Liver (tissue), 9 donors: ENCODE results near the gene BCR. TPM values are rescaled to one million over a fixed set of nuclear protein-coding genes. Genes with fewer than 3 reads are reported as not detected.
"Not testable (repeated sequence)": the region's sequence is repeated elsewhere in the genome, so short reads cannot be mapped to it uniquely, and the experiment has no call there.

Experiments used
- DNase-seq: peaks from one replicate; pipeline ENCODE4 v3.0.0-alpha.2; 2017; ENCODE audit warnings: low spot score
- H3K27ac ChIP-seq, 2 donors: one replicate each; pipeline ENCODE4 v1.7.0; 2013; ENCODE audit warnings: inconsistent platforms in 2 of 2, low read length in 2 of 2, control low read depth in 1 of 2, low read depth in 1 of 2, mild to moderate bottlenecking in 1 of 2
- H3K27me3 ChIP-seq, 4 donors: one replicate each; pipeline versions ENCODE4 v1.6.1 to v1.7.0; 2013; ENCODE audit warnings: low read length in 3 of 4, inconsistent platforms in 1 of 4, mild to moderate bottlenecking in 1 of 4, moderate library complexity in 1 of 4; ENCODE audit not compliant: control insufficient read depth in 4 of 4, insufficient read depth in 4 of 4
- H3K36me3 ChIP-seq, 4 donors: one replicate each; pipeline versions ENCODE4 v1.6.1 to v1.7.0; 2013; ENCODE audit warnings: low read length in 3 of 4, mild to moderate bottlenecking in 3 of 4, low read depth in 1 of 4, moderate library complexity in 1 of 4; ENCODE audit not compliant: control insufficient read depth in 4 of 4, insufficient read depth in 3 of 4
- H3K4me1 ChIP-seq, 4 donors: one replicate each; pipeline versions ENCODE4 v1.6.1 to v1.7.0; 2013; ENCODE audit warnings: low read length in 3 of 4, mild to moderate bottlenecking in 3 of 4, moderate library complexity in 1 of 4; ENCODE audit not compliant: control insufficient read depth in 4 of 4, insufficient read depth in 4 of 4
- H3K4me3 ChIP-seq, 3 donors: one replicate each; pipeline versions ENCODE4 v1.6.1 to v1.7.0; 2013; ENCODE audit warnings: low read length in 3 of 3, control low read depth in 1 of 3, low read depth in 1 of 3, mild to moderate bottlenecking in 1 of 3
- H3K9ac ChIP-seq, 2 donors: one replicate each; pipeline ENCODE4 v1.7.0; 2013; ENCODE audit warnings: low read length in 2 of 2, mild to moderate bottlenecking in 2 of 2, moderate library complexity in 2 of 2, control low read depth in 1 of 2, low read depth in 1 of 2
- H3K9me3 ChIP-seq, 4 donors: one replicate each; pipeline versions ENCODE4 v1.6.1 to v1.7.0; 2013; ENCODE audit warnings: low read length in 3 of 4; ENCODE audit not compliant: control insufficient read depth in 4 of 4
- EGR1 ChIP-seq, 2 donors: IDR thresholded peaks; 2 replicates each; pipeline ENCODE4 v1.6.1; 2016 to 2018; ENCODE audit warnings: antibody characterized with exemption in 2 of 2, low read depth in 2 of 2
- FOXA1 ChIP-seq: IDR thresholded peaks from 2 replicates; pipeline ENCODE4 v1.6.1; 2016; ENCODE audit warnings: antibody characterized with exemption
- FOXA2 ChIP-seq: IDR thresholded peaks from 2 replicates; pipeline ENCODE4 v1.6.1; 2016; ENCODE audit warnings: antibody characterized with exemption
- GABPA ChIP-seq, 2 donors: IDR thresholded peaks in 1 of 2; conservative IDR thresholded peaks in 1 of 2; 2 replicates each; pipeline ENCODE4 v1.6.1; 2016; ENCODE audit warnings: antibody characterized with exemption in 2 of 2, mild to moderate bottlenecking in 1 of 2, moderate library complexity in 1 of 2
- HNF4A ChIP-seq, 2 donors: conservative IDR thresholded peaks; 2 replicates each; pipeline ENCODE4 v1.6.1; 2016; ENCODE audit warnings: antibody characterized with exemption in 2 of 2, mild to moderate bottlenecking in 2 of 2
- HNF4G ChIP-seq: IDR thresholded peaks from 2 replicates; pipeline ENCODE4 v1.6.1; 2016; ENCODE audit warnings: antibody characterized with exemption
- NR2F2 ChIP-seq: IDR thresholded peaks from 2 replicates; pipeline ENCODE4 v1.6.1; 2016; ENCODE audit warnings: antibody characterized with exemption
- REST ChIP-seq: IDR thresholded peaks from 2 replicates; pipeline ENCODE4 v1.6.1; 2016; ENCODE audit warnings: antibody characterized with exemption, mild to moderate bottlenecking
- RXRA ChIP-seq, 2 donors: IDR thresholded peaks; 2 replicates each; pipeline ENCODE4 v1.6.1; 2017 to 2018; ENCODE audit warnings: antibody characterized with exemption in 2 of 2, mild to moderate bottlenecking in 1 of 2
- SP1 ChIP-seq: IDR thresholded peaks from 2 replicates; pipeline ENCODE4 v1.6.1; 2018; ENCODE audit warnings: antibody characterized with exemption, mild to moderate bottlenecking
- TAF1 ChIP-seq: conservative IDR thresholded peaks from 2 replicates; pipeline ENCODE4 v1.6.1; 2016; ENCODE audit warnings: antibody characterized with exemption, mild to moderate bottlenecking
- ZBTB33 ChIP-seq: IDR thresholded peaks from 2 replicates; pipeline ENCODE4 v1.6.1; 2016; ENCODE audit warnings: antibody characterized with exemption
- WGBS: extraction: QIAGEN DNeasy Blood & Tissue Kit; methylation state at CpG from one replicate; pipeline ENCODE4 v1.1.7; 2013; 5-methylcytosine and 5-hydroxymethylcytosine counted together
- polyA plus RNA-seq, 2 donors: library from polyadenylated mRNA; stranded (reverse) in 1 of 2; unstranded in 1 of 2; fragments of 200-250 nt in 1 of 2; fragments of >200 nt in 1 of 2; fragmentation: Nextera tagmentation in 1 of 2; extraction: Ambion mirVana in 1 of 2; gene quantifications; one replicate each; pipeline versions ENCODE4 v1.2.1 to v1.2.3, GENCODE V29; 2013 to 2015
- total RNA-seq, 2 donors: library from RNA; depleted of rRNA; stranded (reverse); fragments of >200 nt; gene quantifications; one replicate each; pipeline ENCODE4 v1.2.3, GENCODE V29; 2014
- TF ChIP-seq, protein P1 (sequence below): IDR thresholded peaks from 2 replicates; pipeline ENCODE4 v1.6.1; 2016; ENCODE audit warnings: antibody characterized with exemption
- donor health status: healthy.
- donor health status: healthy.
- donor health status: healthy.
- donor health status: healthy.
- donor health status: healthy.

The BCR gene
- total and polyA plus RNA-seq, 4 donors: 7.4 to 35.6 (median 18.3) TPM

DNA sequence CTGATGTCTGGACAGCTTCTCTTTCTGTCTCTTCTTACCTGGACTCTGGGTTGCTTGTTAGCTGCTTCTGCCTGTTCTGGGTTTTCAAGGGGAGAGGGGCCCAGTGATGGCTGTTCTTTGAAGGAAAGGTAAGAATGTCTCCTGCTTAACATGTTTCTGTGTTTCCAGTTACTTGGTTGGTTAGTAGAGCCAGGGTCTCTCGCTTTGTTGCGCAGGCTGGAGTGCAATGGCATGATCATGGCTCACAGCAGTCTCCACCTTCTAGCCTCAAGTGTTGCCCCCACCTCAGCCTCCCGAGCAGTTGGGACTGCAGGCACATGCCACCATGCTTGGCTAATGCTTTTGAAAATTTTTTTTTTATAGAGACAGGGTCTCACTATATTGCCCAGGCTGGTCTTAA, 126.6 kb downstream of the BCR start:
- H3K4me1 ChIP-seq: no peaks in the 10 kb centered on the region
- peak overlapping the region in 1 of 2 donors; percentile 70 for H3K27ac ChIP-seq
- DNase-seq: no peak
- no peak overlapping the region for H3K9ac ChIP-seq
- TF ChIP-seq GABPA (IDR thresholded peaks at IDR 0.05 in 1 of 2, conservative IDR thresholded peaks at IDR 0.05 in 1 of 2): no peak
- TF ChIP-seq RXRA (IDR thresholded peaks at IDR 0.05): no peak
- TF ChIP-seq FOXA2: no peak
- no peak for TF ChIP-seq HNF4A (conservative IDR thresholded peaks at IDR 0.05)
- no peak for TF ChIP-seq NR2F2
- TF ChIP-seq ZBTB33: no peak
- no peak for TF ChIP-seq SP1
- TF ChIP-seq HNF4G: no peak
- TF ChIP-seq REST: no peak
- no peak for TF ChIP-seq EGR1 (IDR thresholded peaks at IDR 0.05; ENCODE audit: low read depth in 2 of 2)
- no peak for TF ChIP-seq TAF1
- TF ChIP-seq, protein P1, sequence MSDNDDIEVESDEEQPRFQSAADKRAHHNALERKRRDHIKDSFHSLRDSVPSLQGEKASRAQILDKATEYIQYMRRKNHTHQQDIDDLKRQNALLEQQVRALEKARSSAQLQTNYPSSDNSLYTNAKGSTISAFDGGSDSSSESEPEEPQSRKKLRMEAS: no peak
- no peak for TF ChIP-seq FOXA1
- no peak overlapping the region for H3K4me3 ChIP-seq
- peaks cover 0 to 13% (median 5%) of the 10 kb centered on the region in 4 donors for H3K36me3 ChIP-seq
- no peaks in the 10 kb centered on the region for H3K27me3 ChIP-seq
- 98% methylated on average over 3 of the region's 3 CpGs for WGBS
- H3K9me3 ChIP-seq: no peaks in the 10 kb centered on the region

GRCh38 chr22:23307511-23307910, 127.2 kb downstream of the BCR start:
- peaks cover 0 to 11% (median 2%) of the 10 kb centered on the region in 4 donors for H3K36me3 ChIP-seq
- not testable (repeated sequence) for H3K4me1 ChIP-seq, H3K9ac ChIP-seq, H3K27ac ChIP-seq, H3K9me3 ChIP-seq, DNase-seq, H3K4me3 ChIP-seq, H3K27me3 ChIP-seq
- WGBS: 81% methylated on average over 9 of the region's 10 CpGs

DNA sequence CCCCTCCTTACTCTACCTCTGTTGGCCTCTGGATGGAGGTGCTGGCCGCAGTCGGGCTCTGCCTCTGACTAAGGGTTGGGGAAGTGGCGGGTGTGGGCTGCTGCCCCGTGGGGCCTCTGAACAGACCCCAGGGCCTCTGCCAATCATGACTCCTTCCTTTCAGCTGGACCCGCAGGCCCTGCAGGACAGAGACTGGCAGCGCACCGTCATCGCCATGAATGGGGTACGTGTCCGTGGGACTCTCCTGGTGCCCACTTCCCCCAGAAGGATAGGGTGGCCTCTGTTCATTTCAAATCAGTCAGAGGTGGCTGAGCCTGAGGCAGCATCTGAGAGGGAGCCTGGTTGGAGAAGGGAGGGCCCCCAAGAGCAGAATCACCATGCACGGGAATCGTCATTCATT, 129.0 kb downstream of the BCR start:
- not testable (repeated sequence) for H3K9ac ChIP-seq, H3K36me3 ChIP-seq, H3K27me3 ChIP-seq, H3K9me3 ChIP-seq, H3K27ac ChIP-seq, H3K4me1 ChIP-seq, H3K4me3 ChIP-seq, DNase-seq
- WGBS: 97% methylated on average over 9 of the region's 12 CpGs
